GM23338 (cell line): Measurements from ENCODE around the gene FUT2. TPM values are rescaled to one million over a fixed set of nuclear protein-coding genes. Genes with fewer than 3 reads are reported as not detected.

Experiments
- CREB1 ChIP-seq: fragments of 250-450 bp; sonication (Bioruptor Pico); IDR thresholded peaks from 2 replicates; pipeline ENCODE4 v1.5.0; 2020; ENCODE audit warnings: low read depth, mild to moderate bottlenecking, moderate library complexity
- ETS1 ChIP-seq: IDR thresholded peaks from 2 replicates; pipeline ENCODE4 v1.6.1; 2016; ENCODE audit warnings: antibody characterized with exemption
- EZH2 ChIP-seq: fragments of 200-600 bp; sonication (generic); IDR thresholded peaks from one replicate; pipeline ENCODE4 v1.8.0; 2017; ENCODE audit warnings: antibody characterized with exemption, mild to moderate bottlenecking, low read depth; ENCODE audit not compliant: unreplicated experiment
- JUNB ChIP-seq: IDR thresholded peaks from one replicate; pipeline ENCODE4 v1.6.1; 2016; ENCODE audit warnings: antibody characterized with exemption; ENCODE audit not compliant: unreplicated experiment
- REST ChIP-seq: IDR thresholded peaks from one replicate; pipeline ENCODE4 v1.6.1; 2018; ENCODE audit warnings: antibody characterized with exemption; ENCODE audit not compliant: unreplicated experiment
- ZNF331 ChIP-seq: fragments of 250-450 bp; sonication (Bioruptor Pico); IDR thresholded peaks from 2 replicates; pipeline ENCODE4 v1.5.0; 2020; ENCODE audit warnings: low read depth, mild to moderate bottlenecking, moderate library complexity
- ZNF462 ChIP-seq: fragments of 250-450 bp; sonication (Bioruptor Pico); IDR thresholded peaks from 2 replicates; pipeline ENCODE4 v1.5.0; 2020; ENCODE audit warnings: mild to moderate bottlenecking, moderate library complexity
- polyA plus RNA-seq: library from polyadenylated mRNA; unstranded; fragments of >200 nt; fragmentation: Nextera tagmentation; extraction: Ambion mirVana; gene quantifications from 2 replicates; pipeline ENCODE4 v1.2.1, GENCODE V29; 2016
- total RNA-seq: library from RNA; depleted of rRNA; stranded (reverse); fragments of >200 nt; shearing (Covaris generic); gene quantifications from 2 replicates; pipeline ENCODE4 v1.2.3, GENCODE V29; 2014

Gene FUT2
- total and polyA plus RNA-seq, 2 experiments from 2014 or later: 5.0 to 5.6 TPM

GRCh38 chr19:48680436-48681126, 15.2 kb upstream of the FUT2 start (continued):
- no peak for TF ChIP-seq ZNF462 (CRISPR knock-in tag)
- no peak for TF ChIP-seq CREB1 (CRISPR knock-in tag)
- TF ChIP-seq JUNB: no peak
- TF ChIP-seq ETS1: no peak
- TF ChIP-seq EZH2: no peak
- TF ChIP-seq REST: no peak
- TF ChIP-seq ZNF331: no peak
